OCI-LY1 (cell line): ENCODE data around the gene DDX19B.
"Not testable (repeated sequence)": the region's sequence is repeated elsewhere in the genome, so short reads cannot be mapped to it uniquely, and the experiment has no call there.

Experiments
- H2AFZ ChIP-seq: fragments of 200-600 bp; sonication (generic), shearing (Covaris generic); 2 replicates; pipeline ENCODE4 v1.6.0; 2014; ENCODE audit warnings: antibody characterized with exemption, mild to moderate bottlenecking, low read length
- H3F3A ChIP-seq: fragments of 200-600 bp; sonication (generic), shearing (Covaris generic); 2 replicates; pipeline ENCODE4 v1.6.0; 2014; ENCODE audit warnings: mild to moderate bottlenecking, antibody characterized with exemption, low read length, moderate library complexity; ENCODE audit not compliant: insufficient read depth
- H3K27ac ChIP-seq: fragments of 200-600 bp; sonication (generic); 2 replicates; pipeline ENCODE4 v1.5.1; 2014; ENCODE audit warnings: low read length, mixed run types, mild to moderate bottlenecking, low read depth; ENCODE audit not compliant: poor library complexity, severe bottlenecking
- H3K27me3 ChIP-seq: fragments of 200-600 bp; sonication (generic); 2 replicates; pipeline ENCODE4 v1.6.0; 2014; ENCODE audit warnings: antibody characterized with exemption, mild to moderate bottlenecking, low read length, moderate library complexity; ENCODE audit not compliant: insufficient read depth
- H3K36me3 ChIP-seq: fragments of 200-600 bp; sonication (generic); 2 replicates; pipeline ENCODE4 v1.6.1; 2014; ENCODE audit warnings: mild to moderate bottlenecking, antibody characterized with exemption, low read length, moderate library complexity, mixed read lengths; ENCODE audit not compliant: insufficient read depth
- H3K4me1 ChIP-seq: fragments of 200-600 bp; sonication (generic); 2 replicates; pipeline ENCODE4 v1.5.1; 2014; ENCODE audit warnings: mild to moderate bottlenecking, low read length, moderate library complexity; ENCODE audit not compliant: insufficient read depth, severe bottlenecking
- H3K4me2 ChIP-seq: fragments of 200-600 bp; sonication (generic), shearing (Covaris generic); 2 replicates; pipeline ENCODE4 v1.6.1; 2014; ENCODE audit warnings: low read length
- H3K4me3 ChIP-seq: fragments of 200-600 bp; sonication (generic); 2 replicates; pipeline ENCODE4 v1.5.1; 2014; ENCODE audit warnings: low read length, low read depth, mild to moderate bottlenecking, mixed read lengths; ENCODE audit not compliant: poor library complexity, severe bottlenecking
- H3K79me2 ChIP-seq: fragments of 200-600 bp; shearing (Covaris generic); 2 replicates; pipeline ENCODE4 v1.6.1; 2016; ENCODE audit warnings: mixed run types, low read length, mixed read lengths; ENCODE audit not compliant: insufficient read depth
- H3K9ac ChIP-seq: fragments of 200-600 bp; sonication (generic), shearing (Covaris generic); 2 replicates; pipeline ENCODE4 v1.6.1; 2014; ENCODE audit warnings: mild to moderate bottlenecking, low read length, mixed read lengths
- H3K9me2 ChIP-seq: fragments of 200-600 bp; sonication (generic), shearing (Covaris generic); 2 replicates; pipeline ENCODE4 v1.6.1; 2014; ENCODE audit warnings: low read depth, mild to moderate bottlenecking, low read length, mixed read lengths
- H3K9me3 ChIP-seq: fragments of 200-600 bp; shearing (Covaris generic); 2 replicates; pipeline ENCODE4 v1.6.1; 2014; ENCODE audit warnings: low read length, mixed read lengths
- H4K20me1 ChIP-seq: fragments of 200-600 bp; sonication (generic), shearing (Covaris generic); 2 replicates; pipeline ENCODE4 v1.6.0; 2016; ENCODE audit warnings: mild to moderate bottlenecking, low read length; ENCODE audit not compliant: insufficient read depth
- EZH2 ChIP-seq: fragments of 200-600 bp; sonication (generic), shearing (Covaris generic); IDR thresholded peaks from 2 replicates; pipeline ENCODE4 v1.8.0; 2017; ENCODE audit warnings: borderline replicate concordance, mixed run types, mild to moderate bottlenecking, antibody characterized with exemption, low read length, moderate library complexity, mixed read lengths
- TF ChIP-seq, protein P1 (sequence below): fragments of 200-600 bp; sonication (generic), shearing (Covaris generic); IDR thresholded peaks from 2 replicates; pipeline ENCODE4 v1.5.1; 2017; ENCODE audit warnings: mild to moderate bottlenecking, antibody characterized with exemption, low read length, moderate library complexity, mixed read lengths

Gene DDX19B

DNA sequence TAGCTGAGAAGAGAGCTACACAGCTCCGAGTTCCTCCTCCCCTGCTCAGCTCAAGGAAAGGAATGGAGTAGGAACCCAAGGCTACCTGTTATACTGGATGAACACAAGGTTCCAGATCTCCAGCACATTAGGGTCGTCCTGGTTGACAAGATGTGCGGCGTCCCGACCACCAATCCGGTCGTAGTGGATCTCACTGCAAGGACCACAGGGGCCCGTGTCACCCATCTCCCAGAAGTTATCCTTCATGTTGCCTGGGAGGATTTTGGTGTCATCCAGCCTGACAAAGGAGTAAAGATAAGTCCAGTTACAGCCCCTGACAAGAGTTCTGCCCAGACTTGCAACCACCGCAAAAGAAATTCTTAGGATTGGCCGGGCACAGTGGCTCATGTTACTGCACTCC lies 27.3 kb upstream of the DDX19B start:
- no peaks in the 10 kb centered on the region for H4K20me1 ChIP-seq
- no peaks in the 10 kb centered on the region for H3K27me3 ChIP-seq
- no peaks in the 10 kb centered on the region for H3K79me2 ChIP-seq
- no peak overlapping the region for H3K4me2 ChIP-seq
- no peak overlapping the region for H3K27ac ChIP-seq
- no peak overlapping the region for H2AFZ ChIP-seq
- H3K9me3 ChIP-seq = no peaks in the 10 kb centered on the region
- peaks cover 88% of the 10 kb centered on the region for H3K36me3 ChIP-seq
- no peaks in the 10 kb centered on the region for H3K4me1 ChIP-seq
- no peaks in the 10 kb centered on the region for H3K9me2 ChIP-seq
- no peak overlapping the region for H3K9ac ChIP-seq
- no peak overlapping the region for H3K4me3 ChIP-seq
- no peak for TF ChIP-seq EZH2
- TF ChIP-seq, protein P1, sequence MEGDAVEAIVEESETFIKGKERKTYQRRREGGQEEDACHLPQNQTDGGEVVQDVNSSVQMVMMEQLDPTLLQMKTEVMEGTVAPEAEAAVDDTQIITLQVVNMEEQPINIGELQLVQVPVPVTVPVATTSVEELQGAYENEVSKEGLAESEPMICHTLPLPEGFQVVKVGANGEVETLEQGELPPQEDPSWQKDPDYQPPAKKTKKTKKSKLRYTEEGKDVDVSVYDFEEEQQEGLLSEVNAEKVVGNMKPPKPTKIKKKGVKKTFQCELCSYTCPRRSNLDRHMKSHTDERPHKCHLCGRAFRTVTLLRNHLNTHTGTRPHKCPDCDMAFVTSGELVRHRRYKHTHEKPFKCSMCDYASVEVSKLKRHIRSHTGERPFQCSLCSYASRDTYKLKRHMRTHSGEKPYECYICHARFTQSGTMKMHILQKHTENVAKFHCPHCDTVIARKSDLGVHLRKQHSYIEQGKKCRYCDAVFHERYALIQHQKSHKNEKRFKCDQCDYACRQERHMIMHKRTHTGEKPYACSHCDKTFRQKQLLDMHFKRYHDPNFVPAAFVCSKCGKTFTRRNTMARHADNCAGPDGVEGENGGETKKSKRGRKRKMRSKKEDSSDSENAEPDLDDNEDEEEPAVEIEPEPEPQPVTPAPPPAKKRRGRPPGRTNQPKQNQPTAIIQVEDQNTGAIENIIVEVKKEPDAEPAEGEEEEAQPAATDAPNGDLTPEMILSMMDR = no peak
- no peaks in the 10 kb centered on the region for H3F3A ChIP-seq

DNA sequence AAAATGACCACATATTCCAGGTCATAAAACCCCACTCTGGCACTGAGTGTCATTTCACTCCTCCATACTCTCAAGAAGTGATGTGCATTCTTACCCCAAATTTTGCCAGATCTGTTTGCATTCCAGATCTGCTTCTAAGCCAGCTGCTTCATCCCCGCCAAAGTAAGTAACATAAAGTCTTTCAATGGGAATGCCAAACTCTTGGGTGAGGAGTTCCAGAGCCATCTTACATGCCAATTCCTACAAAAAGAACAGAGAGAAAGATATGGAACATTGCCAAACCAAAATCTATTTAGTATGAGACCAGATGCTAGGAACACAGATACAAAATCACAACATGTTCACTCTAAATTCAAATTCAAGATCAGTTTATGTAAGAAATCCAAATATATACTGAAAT lies 22.6 kb upstream of the DDX19B start:
- TF ChIP-seq, protein P1 = no peak
- TF ChIP-seq EZH2 = no peak
- peaks cover 5% of the 10 kb centered on the region; the same call in 1 of the 2 replicates for H3K79me2 ChIP-seq
- H3K4me3 ChIP-seq = no peak overlapping the region
- no peaks in the 10 kb centered on the region for H3K27me3 ChIP-seq
- H3K36me3 ChIP-seq = peaks cover 86% of the 10 kb centered on the region
- H3K9me3 ChIP-seq = no peaks in the 10 kb centered on the region
- no peaks in the 10 kb centered on the region for H3F3A ChIP-seq
- no peak overlapping the region for H3K4me2 ChIP-seq
- no peak overlapping the region for H3K9ac ChIP-seq
- H2AFZ ChIP-seq = no peak overlapping the region
- no peaks in the 10 kb centered on the region for H3K4me1 ChIP-seq
- no peaks in the 10 kb centered on the region for H3K9me2 ChIP-seq
- H4K20me1 ChIP-seq = no peaks in the 10 kb centered on the region
- no peak overlapping the region for H3K27ac ChIP-seq

DNA sequence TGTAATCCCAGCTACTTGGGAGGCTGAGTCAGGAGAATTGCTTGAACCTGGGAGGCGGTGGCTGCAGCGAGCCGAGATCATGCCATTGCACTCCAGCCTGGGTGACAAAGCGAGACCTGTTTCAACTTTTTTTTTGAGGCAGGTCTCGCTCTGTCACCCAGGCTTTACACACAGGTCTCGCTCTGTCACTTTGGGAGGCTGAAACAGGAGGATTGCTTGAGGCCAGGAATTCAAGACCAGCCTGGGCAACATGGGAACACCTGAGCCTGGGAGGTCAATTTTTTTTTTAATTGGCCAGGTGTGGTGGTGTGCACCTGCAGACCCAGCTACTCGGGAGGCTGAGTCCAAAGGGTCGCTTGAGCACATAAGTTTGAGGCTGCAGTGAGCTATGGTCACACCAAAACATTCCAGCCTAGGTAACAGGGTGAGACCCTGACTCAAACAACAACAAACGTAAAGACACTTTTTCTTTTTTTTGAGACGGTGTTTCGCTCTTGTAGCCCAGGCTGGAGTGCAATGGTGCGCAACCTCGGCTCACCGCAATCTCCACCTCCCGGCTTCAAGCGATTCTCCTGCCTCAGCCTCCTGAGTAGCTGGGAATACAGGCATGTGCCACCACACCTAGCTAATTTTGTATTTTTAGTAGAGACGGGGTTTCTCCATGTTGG lies 11.5 kb upstream of the DDX19B start:
- Histone ChIP-seq H3K4me3 (peak overlapping the region; percentile 78), H3K9ac (peak overlapping the region; percentile 59; the same call in 1 of the 2 replicates), H3K79me2 (peaks cover 28% of the 10 kb centered on the region)

More for the DNA sequence above, 11.5 kb upstream of the DDX19B start:
- peak overlapping the region; percentile 89 for H3K27ac ChIP-seq
- H3F3A ChIP-seq, H4K20me1 ChIP-seq, H3K9me3 ChIP-seq, H3K27me3 ChIP-seq, H2AFZ ChIP-seq, H3K9me2 ChIP-seq: not testable (repeated sequence)
- H3K4me2 ChIP-seq = peak overlapping the region; percentile 62
- peaks cover 14% of the 10 kb centered on the region for H3K4me1 ChIP-seq
- peaks cover 36% of the 10 kb centered on the region for H3K36me3 ChIP-seq
